Fibroblast of skin of left biceps (primary cell): ENCODE results near the gene BLVRA.

Experiments
- DNase-seq, 2 experiments: peaks; one replicate each; pipeline ENCODE4 v3.0.0-alpha.2; 2013; ENCODE audit warnings: low read depth in 2 of 2

The BLVRA gene

DNA sequence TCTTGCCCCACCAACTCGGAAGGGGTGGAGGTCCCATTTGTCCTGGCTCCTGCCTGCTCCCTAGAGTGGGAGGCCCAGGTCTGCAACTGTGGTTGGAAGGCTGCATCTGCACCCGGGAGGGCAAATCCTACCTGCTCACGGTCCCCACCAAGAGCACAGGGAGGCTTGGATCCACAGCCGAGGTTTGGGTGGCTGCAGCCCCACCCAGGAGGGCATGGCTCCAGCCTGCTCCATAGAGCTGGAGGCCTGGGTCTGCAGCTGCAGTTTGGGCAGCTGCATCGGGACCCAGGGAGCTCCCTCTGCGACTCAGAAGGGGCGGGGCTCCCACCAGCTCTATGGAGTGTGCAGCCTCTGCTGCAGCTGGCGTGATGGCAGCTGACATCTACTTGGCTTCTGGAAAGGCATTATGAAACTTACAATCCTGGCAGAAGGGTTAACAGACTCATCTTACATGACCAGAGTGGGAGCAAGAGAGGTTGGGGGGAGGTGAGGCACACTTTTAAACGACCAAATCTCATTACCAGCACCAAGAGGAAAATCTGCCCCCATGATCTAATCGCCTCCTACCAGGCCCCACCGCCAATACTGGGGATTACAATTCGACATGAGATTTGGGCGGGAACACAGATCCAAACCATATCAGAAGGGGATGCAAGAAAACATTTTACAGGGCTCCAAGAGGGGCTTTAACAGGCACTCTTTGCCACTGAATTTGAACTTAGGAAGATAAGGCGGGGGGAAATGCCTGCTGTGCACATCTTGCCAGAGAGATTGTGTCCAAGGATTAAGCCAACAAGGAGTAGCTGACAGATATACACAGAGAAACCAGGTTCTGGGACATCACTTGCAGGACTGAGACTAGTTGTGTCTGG, 8.2 kb upstream of the BLVRA start:
- DNase-seq: no peak

DNA sequence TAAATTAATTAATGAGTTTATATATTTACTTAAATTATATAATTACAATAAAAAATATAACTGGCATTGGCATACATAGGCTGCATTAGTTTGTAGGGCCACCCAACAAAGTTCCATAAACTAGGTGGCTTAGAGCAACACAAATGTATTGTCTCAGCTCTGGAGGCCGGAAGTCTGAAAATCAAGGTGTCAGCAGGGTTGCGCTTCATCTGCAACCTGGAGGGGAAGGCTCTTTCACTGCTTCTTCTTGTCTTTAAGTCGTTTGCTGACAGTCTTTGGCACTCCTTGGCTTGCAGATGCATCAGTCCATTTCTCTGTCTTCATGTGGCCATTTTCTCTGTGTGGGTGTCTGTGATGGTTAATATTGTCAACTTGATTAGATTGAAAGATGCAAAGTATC, 6.1 kb upstream of the BLVRA start:
- DNase-seq: no peak

DNA sequence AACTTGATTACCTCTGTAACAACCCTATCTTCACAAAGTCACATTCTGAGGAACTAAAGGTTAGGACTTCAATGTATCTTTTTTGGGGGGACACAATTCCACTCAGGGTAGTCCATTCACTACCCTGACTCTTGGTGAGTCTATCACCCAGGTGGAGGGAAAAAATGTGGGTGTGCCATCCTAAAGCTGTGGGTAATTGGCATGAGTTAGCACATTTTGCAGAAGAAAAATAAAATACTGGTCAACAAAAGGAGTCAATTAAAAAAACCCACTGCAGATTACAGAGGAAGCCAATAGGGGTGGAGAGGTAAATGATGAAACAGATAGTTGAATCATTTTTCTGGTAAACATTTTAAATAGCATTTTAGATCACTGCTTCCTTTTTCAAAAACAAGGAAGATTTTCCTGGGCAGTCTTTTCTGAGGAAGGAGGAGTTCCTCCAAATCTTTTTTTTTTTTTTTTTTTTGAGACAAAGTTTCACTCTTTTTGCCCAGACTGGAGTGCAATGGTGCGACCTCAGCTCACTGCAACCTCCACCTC, 5.1 kb upstream of the BLVRA start:
- DNase-seq: no peak

DNA sequence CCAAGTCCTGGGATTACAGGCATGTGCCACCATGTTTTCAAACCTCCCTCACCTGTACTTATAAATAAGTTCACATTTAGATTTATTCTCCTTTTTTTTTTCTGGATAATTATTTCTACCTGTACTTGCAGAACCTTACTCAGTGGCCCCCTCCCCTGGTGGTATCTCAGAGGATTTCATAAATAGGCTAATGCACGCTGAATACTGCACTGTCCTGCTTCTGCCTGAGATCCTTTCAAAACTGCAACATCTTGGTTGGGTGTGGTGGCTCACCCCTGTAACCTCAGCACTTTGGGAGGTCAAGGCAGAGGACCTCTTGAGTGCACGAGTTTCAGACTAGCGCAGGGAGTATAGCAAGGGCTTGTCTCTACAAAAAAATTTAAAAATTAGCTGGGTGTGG, 4.6 kb upstream of the BLVRA start:
- DNase-seq: no peak

DNA sequence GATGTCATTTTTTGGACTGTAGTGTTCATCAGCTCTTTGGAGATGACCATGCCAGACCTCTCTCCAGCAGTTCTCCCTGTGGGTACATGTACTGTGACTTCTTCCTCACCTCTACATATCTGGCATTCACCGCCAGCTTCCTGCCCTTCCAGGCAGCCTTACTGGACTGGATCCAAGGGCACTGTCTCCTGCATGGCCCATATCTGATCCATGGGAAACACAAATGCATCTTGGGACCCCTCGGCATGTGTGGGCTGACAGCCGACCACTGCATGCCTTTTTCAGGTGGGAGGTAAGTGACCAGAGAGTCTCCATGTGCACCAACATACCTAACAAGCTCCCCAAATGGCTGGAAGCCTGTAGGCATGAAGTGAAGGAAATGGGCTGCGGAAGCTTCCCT, 3.9 kb upstream of the BLVRA start:
- DNase-seq: no peak

DNA sequence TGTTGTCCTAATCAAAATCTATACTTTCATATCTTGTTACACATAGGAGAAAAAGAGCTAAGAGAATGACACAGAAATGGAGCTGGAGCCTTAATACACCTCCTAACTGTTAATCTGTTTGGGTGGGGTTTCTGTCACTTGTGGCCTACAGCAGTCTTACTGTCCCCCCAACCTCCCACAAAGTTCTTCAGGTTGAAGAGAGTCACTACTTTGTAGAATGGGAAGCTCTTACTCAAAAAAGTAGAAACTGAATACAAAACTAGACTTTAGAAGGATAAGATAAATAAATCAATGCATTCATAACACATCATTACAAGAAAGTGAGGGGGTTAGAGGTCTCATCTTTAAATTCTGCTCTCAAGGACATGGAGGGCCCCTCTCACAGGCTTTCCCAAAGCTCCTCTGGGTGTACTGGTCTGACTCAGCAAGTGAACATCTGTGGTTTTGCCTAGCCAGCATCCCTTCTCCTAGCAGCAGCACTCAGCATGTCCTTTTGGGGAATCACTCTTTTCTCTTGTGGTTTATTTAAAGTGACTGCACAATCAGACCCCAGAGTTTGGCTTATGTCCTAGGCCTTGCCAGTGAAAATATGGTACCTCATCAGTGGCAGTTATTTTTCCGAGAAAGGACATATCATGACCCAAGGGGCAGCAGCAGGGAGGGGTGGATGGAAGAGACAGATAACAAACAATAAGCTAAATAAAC, 2.0 kb upstream of the BLVRA start:
- DNase-seq: peak; percentile 23 to 47

DNA sequence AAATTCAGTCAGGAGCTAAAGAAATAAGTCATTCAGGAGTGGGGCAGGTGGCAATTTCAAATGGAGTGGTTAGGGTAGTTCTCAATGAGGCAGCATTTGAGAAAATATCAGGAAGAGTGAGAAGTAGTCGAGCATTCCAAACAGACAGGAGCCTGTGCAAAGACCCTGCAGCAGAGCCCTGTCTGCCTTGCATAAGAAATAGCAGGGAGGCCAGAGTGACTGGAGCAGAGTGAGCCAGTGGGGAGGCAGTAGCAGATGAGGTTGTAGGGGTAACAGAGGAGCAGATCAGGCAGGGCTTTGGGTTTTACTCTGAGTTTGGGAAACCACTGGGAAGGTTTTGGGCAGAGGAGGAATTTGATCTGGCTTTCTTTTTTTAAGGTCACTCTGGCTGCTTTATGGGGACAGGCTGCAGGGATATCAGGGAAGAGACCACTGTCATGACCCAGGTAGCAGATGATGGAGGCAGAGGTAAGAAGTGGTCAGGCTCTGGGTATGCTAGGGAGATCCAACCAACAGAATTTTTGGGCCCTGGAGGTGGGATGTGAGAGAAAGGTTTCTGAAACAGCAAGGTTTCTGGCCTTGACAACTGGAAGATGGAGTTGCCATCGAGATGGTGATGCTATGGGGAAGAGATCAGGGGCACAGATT, 1.3 kb upstream of the BLVRA start:
- DNase-seq: no peak

DNA sequence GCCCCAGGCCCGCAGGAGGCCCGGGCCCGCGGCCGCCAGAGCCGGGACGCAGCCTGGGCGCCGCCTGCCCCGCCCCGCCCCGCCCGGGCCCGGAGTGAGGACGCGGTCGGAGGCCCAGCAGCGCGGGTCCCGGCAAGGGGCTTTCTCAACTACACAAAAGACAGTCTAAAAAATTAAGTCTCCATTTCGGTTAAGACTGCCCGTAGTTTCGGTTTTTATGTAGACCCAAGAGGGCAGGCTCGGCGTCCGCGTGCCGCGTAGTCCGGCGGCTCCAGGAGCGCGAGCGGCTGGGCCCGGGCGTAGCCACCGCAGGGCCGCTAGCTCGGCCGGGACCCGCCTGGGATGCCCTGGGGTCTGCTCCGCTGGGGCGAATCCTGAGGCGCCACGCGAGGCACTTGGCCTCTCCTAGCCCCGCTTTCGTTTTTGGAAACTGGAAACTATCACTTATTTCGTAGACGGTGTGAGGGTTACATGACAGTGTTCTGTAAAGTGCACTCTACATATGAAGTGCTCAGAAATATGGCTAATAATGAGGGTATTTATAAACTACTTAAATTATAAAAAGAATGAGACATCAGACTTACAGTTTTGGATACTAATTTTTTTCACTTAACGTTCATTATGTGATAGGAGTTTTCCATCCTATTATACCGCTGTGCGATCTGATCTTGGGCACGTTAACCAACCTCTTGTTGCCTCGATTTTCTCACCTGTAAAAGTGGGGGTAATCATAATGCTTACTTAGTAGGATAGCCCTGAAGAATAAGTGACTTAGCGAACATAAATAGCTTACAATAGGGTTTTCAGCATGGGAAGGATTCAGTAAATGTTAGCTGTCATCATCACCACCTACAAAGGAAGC, 573 bp downstream of the BLVRA start:
- DNase-seq: no peak

DNA sequence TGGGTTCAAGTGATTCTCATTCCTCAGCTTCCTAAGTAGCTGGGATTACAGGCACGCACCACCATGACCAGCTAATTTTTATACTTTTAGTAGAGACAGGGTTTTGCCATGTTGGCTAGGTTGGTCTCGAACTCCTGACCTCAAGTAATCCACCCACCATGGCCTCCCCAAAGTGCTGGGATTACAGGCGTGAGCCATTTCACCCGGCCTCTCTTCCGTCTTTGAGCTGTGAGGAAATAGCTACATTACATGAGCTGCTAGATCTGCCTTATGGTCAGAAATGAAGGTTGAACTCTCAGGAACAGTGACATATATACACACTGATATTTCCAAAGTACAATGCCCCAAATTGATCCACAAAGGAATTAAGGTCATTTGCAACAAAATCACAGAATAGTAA, 2.4 kb downstream of the BLVRA start:
- DNase-seq: no peak

DNA sequence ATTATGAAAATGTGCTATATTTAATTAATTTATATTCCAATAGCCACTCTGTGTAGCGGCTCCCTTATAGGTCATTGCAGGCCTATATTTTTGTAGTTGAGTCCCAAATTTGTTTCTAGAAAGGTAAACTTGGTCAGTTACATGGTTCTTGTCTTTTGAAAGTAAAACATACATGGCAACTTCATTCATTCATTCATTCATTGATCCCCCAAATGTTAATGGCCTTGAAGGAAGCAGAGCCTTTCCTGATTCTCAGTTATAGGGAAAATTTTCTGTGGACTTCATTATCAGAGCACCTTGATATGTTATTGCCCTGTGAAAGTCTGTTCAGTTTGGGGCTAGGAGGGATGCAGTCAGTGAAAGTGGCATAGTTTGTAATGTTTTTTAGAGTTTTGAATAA, 2.9 kb downstream of the BLVRA start:
- DNase-seq: no peak

DNA sequence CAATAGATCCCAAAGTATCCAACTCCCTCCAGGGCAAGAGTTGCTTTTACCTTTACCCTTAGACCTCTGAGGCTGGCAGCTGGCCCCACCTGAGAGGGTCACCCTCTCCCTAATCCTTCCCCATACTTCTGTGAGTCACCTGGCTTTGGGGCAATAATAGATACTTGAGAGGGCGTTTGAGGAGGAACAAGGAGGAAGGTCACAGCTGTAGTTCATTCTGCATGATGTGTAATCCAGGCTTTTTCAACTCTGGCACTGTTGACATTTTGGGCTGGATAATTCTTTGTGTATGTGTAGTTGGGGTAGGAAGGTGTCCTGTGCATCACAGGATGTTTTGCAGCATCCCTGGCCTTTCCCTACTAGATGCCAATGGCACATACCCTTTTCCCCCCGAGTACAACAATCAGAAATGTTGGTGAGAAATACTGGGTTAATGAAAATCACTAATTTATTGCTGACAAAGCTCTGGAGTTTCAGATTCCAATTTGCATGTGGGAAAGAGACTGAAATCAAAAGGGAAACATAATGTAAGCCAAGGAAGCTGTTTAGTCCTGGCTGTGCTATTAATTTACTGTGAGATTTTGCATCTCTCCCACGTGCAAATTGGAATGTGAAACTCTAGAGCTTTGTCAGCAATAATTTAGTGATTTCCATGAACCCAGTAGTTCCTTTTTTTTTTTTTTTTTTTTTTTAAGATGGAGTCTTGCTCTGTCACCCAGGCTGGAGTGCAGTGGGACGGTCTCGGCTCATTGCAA, 3.6 kb downstream of the BLVRA start:
- no peak for DNase-seq

DNA sequence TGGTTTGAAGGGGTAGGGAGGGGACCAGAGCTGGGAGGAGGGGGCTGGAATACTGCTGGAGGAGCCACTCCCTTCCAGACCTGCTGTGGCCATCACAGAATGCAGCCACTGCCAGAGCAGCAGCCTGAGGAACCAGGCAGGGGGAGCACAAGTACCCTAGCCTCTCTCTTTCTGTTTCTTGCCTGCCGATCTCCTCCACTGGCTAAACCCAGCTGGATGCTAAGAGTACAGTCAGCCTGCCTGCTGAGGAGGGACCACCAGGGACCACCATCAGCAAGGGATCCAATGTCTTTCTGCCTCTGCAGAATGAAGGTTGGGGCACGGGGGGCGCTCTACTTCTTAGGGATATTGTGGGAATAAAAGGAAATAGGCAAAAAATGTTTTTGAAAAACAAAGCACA, 4.7 kb downstream of the BLVRA start:
- DNase-seq: no peak

DNA sequence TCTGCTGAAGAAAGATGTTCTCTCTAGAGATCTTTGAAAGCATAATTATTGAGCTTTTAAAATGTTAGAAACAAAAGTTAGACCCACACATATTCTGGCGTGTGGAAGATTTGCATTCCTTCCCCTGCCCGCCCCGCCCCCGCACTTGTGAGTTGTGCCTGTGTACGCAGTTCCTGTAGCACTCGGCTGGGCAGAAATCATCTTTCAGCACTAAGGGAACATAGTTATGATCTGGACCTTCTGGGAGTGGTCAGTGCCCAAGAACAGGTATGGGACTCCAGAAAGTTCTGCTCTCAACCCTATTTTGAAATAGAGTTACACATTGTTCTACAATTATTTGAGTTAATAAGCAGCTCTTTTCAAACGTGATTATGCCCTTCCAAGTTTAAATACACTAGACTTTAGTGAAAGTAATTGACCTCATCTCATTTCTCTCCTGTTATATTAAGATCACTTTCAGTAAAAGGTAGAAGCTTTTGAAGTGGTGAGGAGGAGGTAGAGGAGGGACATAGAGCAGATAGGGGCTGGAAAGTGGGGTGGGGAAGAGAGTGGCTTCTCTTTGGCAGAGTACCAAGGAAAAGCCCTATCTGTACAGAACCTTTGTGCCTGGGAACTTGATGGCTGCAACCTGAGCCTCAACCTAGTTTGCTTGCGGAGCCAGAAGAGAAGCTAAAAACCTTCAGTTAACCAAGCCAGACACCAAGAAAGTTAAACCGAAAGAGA, 5.7 kb downstream of the BLVRA start:
- DNase-seq: no peak

DNA sequence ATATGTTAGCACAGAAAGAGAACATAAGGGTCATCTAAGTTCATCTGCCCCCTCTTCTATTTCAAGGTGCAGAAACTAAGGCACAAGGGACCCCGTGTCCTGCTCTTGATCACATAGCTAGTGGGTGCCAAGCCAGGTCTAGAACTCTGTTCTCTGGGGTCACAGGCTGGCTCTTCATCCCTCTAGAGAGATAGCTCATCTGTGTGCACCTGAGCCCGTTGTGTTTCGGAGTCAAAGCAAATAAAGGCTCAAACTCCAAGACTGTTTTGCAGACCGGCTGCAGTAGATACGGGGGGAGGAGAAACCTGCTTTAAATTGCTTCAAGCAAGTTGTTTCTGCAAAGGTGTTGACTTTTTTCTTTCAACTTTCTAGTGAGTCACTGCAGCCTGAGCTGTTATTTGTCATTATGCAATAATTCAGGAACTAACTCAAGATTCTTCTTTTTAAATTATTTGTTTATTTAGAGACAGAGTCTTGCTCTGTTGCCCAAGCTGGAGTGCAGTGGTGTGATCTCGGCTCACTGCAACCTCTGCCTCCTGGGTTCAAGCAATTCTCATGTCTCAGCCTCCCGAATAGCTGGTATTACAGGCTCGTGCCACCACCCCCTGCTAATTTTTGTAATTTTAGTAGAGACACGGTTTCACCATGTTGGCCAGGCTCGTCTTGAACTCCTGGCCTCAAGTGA, 6.5 kb downstream of the BLVRA start:
- peak in 1 of 2 experiments; percentile 2 for DNase-seq

DNA sequence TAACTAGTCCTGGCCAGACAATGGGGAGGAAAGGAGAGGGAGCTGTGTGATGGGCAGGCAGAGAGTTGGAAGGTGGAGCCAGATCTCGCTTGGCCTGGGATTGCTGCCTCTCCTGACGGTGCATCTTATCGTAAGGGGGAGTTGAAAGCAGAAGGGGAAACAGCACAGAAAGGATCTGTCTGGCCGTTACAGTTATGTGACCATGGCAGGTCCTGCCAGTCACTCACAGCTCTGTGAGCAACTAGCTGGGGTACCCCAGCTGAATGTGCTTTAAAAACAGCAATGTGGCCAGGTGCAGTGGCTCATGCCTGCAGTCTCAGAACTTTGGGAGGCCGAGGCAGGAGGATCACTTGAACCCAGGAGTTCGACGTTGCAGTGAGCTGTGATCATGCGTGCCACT, 8.1 kb downstream of the BLVRA start:
- DNase-seq: no peak

DNA sequence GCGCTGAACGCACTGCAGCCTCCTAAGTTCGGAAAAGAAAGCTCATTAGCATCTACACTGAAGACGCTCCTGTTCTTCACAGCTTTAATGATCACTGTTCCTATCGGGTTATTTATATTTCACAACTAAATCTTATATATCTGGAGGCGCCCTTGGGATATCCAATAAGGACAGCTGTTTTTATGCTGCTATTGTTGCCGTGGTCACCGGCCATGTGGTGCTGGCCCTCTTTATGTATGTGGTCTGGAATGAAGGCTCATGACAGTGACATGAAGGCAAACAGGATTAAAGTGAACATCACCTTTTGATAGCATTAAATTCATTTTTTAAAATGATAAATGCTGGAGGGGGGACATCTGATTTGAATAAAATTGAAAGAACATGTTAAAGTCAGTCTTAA, 8.8 kb downstream of the BLVRA start:
- DNase-seq: no peak

DNA sequence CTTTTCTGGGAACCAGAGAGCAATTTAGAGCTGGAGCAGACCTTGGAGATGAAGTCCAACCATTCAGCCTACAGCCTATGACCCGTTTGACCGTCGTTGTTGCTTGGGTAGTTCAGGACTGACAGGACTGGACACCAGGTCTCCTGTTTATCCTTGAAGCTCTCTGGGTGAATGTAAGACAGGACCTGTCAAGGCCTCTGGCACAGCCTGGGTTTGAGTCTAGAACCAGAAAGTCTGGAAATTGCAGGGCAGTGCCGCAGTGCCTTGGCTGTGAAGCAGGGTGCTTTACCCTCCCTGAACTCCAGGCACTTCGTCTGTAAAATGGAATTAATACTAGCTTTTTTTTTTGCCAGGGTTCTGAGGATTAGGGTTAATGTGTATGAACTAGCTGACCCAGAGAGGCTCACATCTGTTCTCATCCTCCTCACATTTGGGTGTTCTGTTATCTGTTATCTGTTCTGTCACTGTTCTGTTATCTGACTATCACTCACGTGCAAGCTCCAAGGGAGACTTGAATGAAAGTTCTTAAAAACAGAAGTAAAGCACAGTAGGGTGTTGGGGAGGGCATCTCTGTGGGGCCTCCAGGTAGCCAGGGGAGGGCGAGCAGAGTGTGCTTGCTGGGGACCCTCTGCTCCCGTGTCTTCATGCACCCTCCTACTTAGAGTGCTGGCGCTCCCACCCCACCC, 9.9 kb downstream of the BLVRA start:
- no peak for DNase-seq

DNA sequence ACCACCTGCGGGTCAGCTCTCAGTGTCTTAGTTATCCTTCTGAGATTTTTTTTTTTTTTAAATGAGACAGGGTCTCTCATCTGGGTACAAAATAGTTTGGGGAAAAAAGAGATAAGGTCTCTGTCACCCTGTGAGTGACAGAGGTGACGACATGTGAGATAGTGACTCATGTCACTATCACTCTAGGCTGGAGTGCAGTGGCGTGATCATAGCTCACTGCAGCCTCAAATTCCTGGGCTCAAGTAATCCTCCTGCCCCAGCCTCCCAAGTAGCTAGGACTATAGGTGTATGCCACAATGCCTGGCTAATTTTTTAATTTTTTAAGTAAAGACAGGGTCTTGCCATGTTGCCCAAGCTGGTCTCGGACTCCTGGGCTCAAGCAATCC, 10.4 kb downstream of the BLVRA start:
- no peak for DNase-seq

DNA sequence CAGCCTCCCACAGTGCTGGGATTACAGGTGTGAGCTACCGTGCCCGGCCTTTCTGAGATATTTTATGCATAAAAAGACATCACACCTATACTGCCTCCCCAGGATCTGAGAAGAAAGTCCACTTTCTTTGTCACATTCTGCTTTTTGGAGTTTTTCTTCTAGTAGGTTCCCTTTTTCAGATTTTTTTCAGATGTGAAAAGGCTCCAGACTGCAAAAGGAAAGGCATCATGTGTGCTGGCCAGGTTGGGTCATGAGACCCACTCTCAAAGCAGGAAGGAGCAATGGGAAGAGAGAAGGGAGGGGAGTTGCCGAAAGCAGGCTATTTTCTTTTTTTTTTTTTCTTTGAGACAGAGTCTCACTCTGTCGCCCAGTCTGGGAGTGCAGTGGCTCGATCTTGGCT, 10.8 kb downstream of the BLVRA start:
- DNase-seq: no peak
